ENCODE results near the gene GPR89B. TPM values are rescaled to one million over a fixed set of nuclear protein-coding genes. Genes with fewer than 3 reads are reported as not detected.

Gene GPR89B
- total and polyA plus RNA-seq, 9 of the 15 experiments (the other 6 are each of a cell fraction or from before 2014, with no cell fraction given) = 9.3 to 39.3 (median 19.6) TPM

DNA sequence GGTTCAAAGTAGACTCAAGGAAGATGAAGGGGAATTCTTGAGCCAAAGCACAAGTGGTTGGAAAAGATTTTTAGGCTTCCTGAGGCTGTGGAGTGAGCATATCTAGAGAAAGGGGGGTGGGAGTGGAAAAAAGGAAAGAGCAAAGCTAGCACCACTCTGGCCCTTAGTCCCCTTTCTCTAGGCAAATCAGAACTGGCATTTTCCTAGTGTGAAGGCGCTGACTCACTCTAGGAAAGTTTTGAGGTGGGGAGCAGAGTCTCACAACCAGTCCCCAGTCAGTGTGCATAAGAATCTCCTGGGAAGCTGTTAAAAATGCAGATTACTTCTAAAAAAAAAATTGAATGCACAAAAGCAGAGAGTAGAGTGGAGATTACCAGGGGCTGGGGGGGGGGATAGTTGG, 3.4 kb upstream of the GPR89B start:
- TF ChIP-seq MAFK (IDR thresholded peaks at IDR 0.05; ENCODE audit: low read length) = peak; percentile 22; the same call in 1 of the 2 replicates
- TF ChIP-seq C11orf30 (IDR thresholded peaks at IDR 0.05; ENCODE audit: low read depth) = peak; percentile 48; the same call in 1 of the 2 replicates
- TF ChIP-seq KHSRP (IDR thresholded peaks at IDR 0.05) = no peak
- no peak for TF ChIP-seq FIP1L1 (IDR thresholded peaks at IDR 0.05; ENCODE audit: low read depth, low read length, poor library complexity, severe bottlenecking)
- TF ChIP-seq, protein P1, sequence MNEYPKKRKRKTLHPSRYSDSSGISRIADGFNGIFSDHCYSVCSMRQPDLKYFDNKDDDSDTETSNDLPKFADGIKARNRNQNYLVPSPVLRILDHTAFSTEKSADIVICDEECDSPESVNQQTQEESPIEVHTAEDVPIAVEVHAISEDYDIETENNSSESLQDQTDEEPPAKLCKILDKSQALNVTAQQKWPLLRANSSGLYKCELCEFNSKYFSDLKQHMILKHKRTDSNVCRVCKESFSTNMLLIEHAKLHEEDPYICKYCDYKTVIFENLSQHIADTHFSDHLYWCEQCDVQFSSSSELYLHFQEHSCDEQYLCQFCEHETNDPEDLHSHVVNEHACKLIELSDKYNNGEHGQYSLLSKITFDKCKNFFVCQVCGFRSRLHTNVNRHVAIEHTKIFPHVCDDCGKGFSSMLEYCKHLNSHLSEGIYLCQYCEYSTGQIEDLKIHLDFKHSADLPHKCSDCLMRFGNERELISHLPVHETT (CRISPR knock-in tag; conservative IDR thresholded peaks at IDR 0.05 in 1 of 2, IDR thresholded peaks at IDR 0.05 in 1 of 2) = no peak
- TF ChIP-seq KLF6 (CRISPR knock-in tag; IDR thresholded peaks at IDR 0.05; ENCODE audit: borderline replicate concordance) = no peak
- TF ChIP-seq SIN3B (IDR thresholded peaks at IDR 0.05; ENCODE audit: low read depth) = no peak
- no peak for TF ChIP-seq RCOR1 (IDR thresholded peaks at IDR 0.05; ENCODE audit: borderline replicate concordance in 1 of 2, low read depth in 2 of 2, low read length in 2 of 2)
- no peak for TF ChIP-seq HOXB6 (CRISPR knock-in tag; IDR thresholded peaks at IDR 0.05; ENCODE audit: borderline replicate concordance)
- peak; percentile 37 for TF ChIP-seq ZNF316 (IDR thresholded peaks at IDR 0.05)
- TF ChIP-seq NUFIP1 (IDR thresholded peaks at IDR 0.05; ENCODE audit: partially characterized antibody) = no peak
- no peak for TF ChIP-seq GATAD2A (IDR thresholded peaks at IDR 0.05)
- peak; percentile 79 for TF ChIP-seq NFE2 (IDR thresholded peaks at IDR 0.05; ENCODE audit: low read depth)
- no peak for TF ChIP-seq NFRKB (IDR thresholded peaks at IDR 0.05; ENCODE audit: low read depth)
- peaks cover 0 to 8% of the 10 kb centered on the region in 2 experiments; a peak in 3 of 5 replicates for H3K4me1 ChIP-seq (replicated peaks in 1 of 2; ENCODE audit: control insufficient read depth in 2 of 2, insufficient read depth in 2 of 2, low read length in 2 of 2)
- intact Hi-C loops (cut with micrococcal nuclease) (no loop called here), in situ Hi-C loops (cut with MboI) (no loop called here)
- H3K9me1 ChIP-seq (ENCODE audit: control insufficient read depth, insufficient read depth, low read length) = no peaks in the 10 kb centered on the region
- no peak for FAIRE-seq
- no TSS peak for BruUV-seq (replicated peaks)
- H3K4me2 ChIP-seq (ENCODE audit: insufficient read depth, low read length) = no peak overlapping the region
- H4K20me1 ChIP-seq (replicated peaks; ENCODE audit: control insufficient read depth, insufficient read depth, low read length) = no peaks in the 10 kb centered on the region
- ATAC-seq = no peak
- H3K27ac ChIP-seq (ENCODE audit: extremely low read depth, low read depth, low read length) = no peak overlapping the region
- peaks cover 11% of the 10 kb centered on the region for H3K79me2 ChIP-seq (ENCODE audit: control insufficient read depth, insufficient read depth, low read length)
- peak in 2 of 4 experiments; percentile 4 to 36 for DNase-seq (ENCODE audit: extremely low read depth in 1 of 4, low spot score in 3 of 4)
- no peaks in the 10 kb centered on the region for H3K27me3 ChIP-seq (ENCODE audit: control insufficient read depth in 2 of 2, insufficient read depth in 2 of 2, low read length in 2 of 2)
- H3K9me3 ChIP-seq (replicated peaks; ENCODE audit: control insufficient read depth, insufficient read depth, low read depth, low read length) = no peaks in the 10 kb centered on the region
- 75% methylated on average over 1 of the region's 1 CpG for WGBS (ENCODE audit: insufficient coverage, low coverage, missing lambda C conversion rate)
- H3K36me3 ChIP-seq (ENCODE audit: control insufficient read depth, insufficient read depth, low read length) = no peaks in the 10 kb centered on the region
- H2AFZ ChIP-seq (ENCODE audit: low read depth, low read length) = peak overlapping the region; percentile 38; the same call in 1 of the 2 replicates
- ChIA-PET POLR2A (interaction anchor here (1.4 kb wide), 1 partner anchor 32 kb away, joined by 3 read pairs; no protein-coding TSS in a partner anchor), CTCF (ENCODE audit: low intra/inter-chr PET ratio) (no interaction called here)
- no peak overlapping the region for H3K4me3 ChIP-seq
- no peak overlapping the region for H3K9ac ChIP-seq (ENCODE audit: insufficient read depth in 1 of 2, low read depth in 2 of 2, low read length in 2 of 2)

Data from K562 (cell line).